IPS-15b (cell line): ENCODE results near the gene CDC37.

ENCODE experiments used
- H3K27me3 ChIP-seq: one replicate; pipeline ENCODE4 v1.6.1; 2013; ENCODE audit warnings: low read length; ENCODE audit not compliant: control insufficient read depth, insufficient read depth
- H3K36me3 ChIP-seq: one replicate; pipeline ENCODE4 v1.6.1; 2013; ENCODE audit warnings: low read length; ENCODE audit not compliant: control insufficient read depth, insufficient read depth
- H3K4me1 ChIP-seq: one replicate; pipeline ENCODE4 v1.6.1; 2013; ENCODE audit warnings: mild to moderate bottlenecking, low read length; ENCODE audit not compliant: control insufficient read depth, insufficient read depth
- H3K4me3 ChIP-seq: one replicate; pipeline ENCODE4 v1.5.1; 2013; ENCODE audit warnings: low read depth, low read length
- H3K9ac ChIP-seq: one replicate; pipeline ENCODE4 v1.6.1; 2013; ENCODE audit warnings: low read depth, mild to moderate bottlenecking, low read length
- H3K9me3 ChIP-seq: one replicate; pipeline ENCODE4 v1.6.1; 2013; ENCODE audit warnings: mild to moderate bottlenecking, low read length; ENCODE audit not compliant: control insufficient read depth, insufficient read depth

Gene CDC37

GRCh38 chr19:10430505-10431253 lies 27.3 kb upstream of the CDC37 start:
- Histone ChIP-seq H3K36me3 (no peaks in the 10 kb centered on the region), H3K4me1 (peaks cover 5% of the 10 kb centered on the region), H3K9me3 (no peaks in the 10 kb centered on the region), H3K4me3 (peak overlapping the region; percentile 49), H3K9ac (no peak overlapping the region), H3K27me3 (peaks cover 65% of the 10 kb centered on the region)

- H3K4me1 ChIP-seq, result peaks cover 5% of the 10 kb centered on the region
- H3K9ac ChIP-seq, result no peak overlapping the region
These were observed 25.6 kb upstream of the CDC37 start for GRCh38 chr19:10428996-10429381.

GRCh38 chr19:10427169-10427568 lies 23.8 kb upstream of the CDC37 start:
- Histone ChIP-seq H3K9me3 (no peaks in the 10 kb centered on the region), H3K4me1 (no peaks in the 10 kb centered on the region), H3K36me3 (no peaks in the 10 kb centered on the region), H3K4me3 (no peak overlapping the region), H3K9ac (no peak overlapping the region), H3K27me3 (peaks cover 91% of the 10 kb centered on the region)

More at GRCh38 chr19:10428996-10429381, 25.6 kb upstream of the CDC37 start:
- Histone ChIP-seq H3K36me3 (no peaks in the 10 kb centered on the region), H3K27me3 (peaks cover 81% of the 10 kb centered on the region), H3K9me3 (no peaks in the 10 kb centered on the region), H3K4me3 (no peak overlapping the region)

DNA sequence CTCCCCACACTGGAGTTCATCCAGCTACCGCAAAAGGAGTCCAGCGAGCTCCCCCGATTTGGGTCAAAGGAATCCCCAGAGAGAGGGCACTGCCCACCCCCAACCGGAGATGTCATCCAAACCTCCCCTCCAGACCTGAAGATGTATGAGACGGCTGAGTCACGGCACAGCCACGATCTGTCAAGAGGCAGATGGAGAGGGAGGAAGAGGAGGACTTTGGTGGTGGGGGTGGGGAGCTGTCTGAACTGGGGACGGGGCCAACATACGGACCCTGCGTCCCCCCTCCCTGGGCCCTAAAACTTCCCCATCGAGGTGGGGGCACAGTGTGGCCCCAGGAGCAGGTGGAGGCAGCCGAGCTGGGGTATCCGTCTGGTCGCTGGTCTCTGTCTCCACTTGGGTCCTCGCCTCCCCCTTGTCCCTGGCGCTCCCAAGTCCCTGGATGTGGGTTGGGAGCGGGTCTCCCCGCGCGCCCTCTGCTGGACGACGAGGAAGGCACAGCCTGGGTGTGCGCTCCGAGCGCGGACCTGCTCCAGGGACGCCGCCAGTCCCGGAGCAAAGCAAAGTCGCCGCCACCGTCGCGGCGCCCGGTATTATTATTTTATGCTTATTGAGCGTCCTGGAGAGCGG lies 20.8 kb upstream of the CDC37 start:
- peaks cover 84% of the 10 kb centered on the region for H3K27me3 ChIP-seq
- H3K4me1 ChIP-seq, result no peaks in the 10 kb centered on the region
- H3K9me3 ChIP-seq, result no peaks in the 10 kb centered on the region
- peak overlapping the region; percentile 62 for H3K4me3 ChIP-seq
- no peaks in the 10 kb centered on the region for H3K36me3 ChIP-seq
- no peak overlapping the region for H3K9ac ChIP-seq

DNA sequence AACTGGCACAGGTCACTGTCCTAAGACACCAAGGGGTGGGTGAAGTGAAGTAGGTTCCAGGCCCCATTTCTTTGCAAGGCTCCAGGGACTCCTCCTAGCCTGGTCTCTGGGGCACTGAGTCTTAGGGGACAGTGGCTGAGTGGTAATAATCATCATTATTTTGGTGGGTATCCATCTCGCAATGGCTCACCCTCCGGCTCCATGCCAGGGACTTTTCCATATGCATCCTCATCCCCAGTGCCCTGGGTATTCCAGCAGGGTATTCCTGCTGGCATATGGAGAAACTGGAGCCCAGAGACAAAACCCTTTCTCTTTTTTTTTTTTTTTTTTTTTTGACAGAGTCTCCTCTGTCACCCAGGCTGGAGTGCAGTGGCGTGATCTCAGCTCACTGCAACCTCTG lies 19.5 kb upstream of the CDC37 start:
- Histone ChIP-seq H3K4me3 (no peak overlapping the region), H3K9me3 (no peaks in the 10 kb centered on the region), H3K4me1 (no peaks in the 10 kb centered on the region), H3K9ac (no peak overlapping the region), H3K36me3 (no peaks in the 10 kb centered on the region), H3K27me3 (peaks cover 79% of the 10 kb centered on the region)

DNA sequence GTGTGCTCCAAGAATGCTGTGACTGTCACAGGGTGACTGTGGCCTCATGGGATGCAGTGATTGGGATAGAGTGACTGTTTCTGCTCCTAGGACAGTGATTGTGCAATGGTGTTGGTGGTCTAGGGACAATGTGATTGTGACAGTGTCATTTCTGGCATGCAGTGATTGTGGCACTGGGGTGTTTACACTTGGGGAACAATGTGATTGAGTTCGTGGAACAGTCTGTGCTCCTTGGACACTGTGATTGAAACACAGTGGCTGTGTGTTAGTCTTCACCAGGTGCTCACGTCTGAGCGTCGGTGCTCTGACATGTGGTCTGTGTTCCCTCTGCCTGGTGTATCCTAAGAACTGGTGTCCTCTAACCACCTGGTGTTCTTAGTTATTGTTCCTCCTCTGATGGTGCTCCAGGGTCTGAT lies 18.7 kb upstream of the CDC37 start:
- Histone ChIP-seq H3K27me3 (peaks cover 80% of the 10 kb centered on the region), H3K9me3 (no peaks in the 10 kb centered on the region), H3K36me3 (no peaks in the 10 kb centered on the region), H3K9ac (no peak overlapping the region), H3K4me1 (no peaks in the 10 kb centered on the region), H3K4me3 (peak overlapping the region; percentile 48)

GRCh38 chr19:10421240-10422045 lies 18.1 kb upstream of the CDC37 start:
- no peaks in the 10 kb centered on the region for H3K9me3 ChIP-seq
- peak overlapping the region; percentile 48 for H3K4me3 ChIP-seq
- H3K27me3 ChIP-seq, result peaks cover 77% of the 10 kb centered on the region
- H3K4me1 ChIP-seq, result no peaks in the 10 kb centered on the region
- H3K9ac ChIP-seq, result no peak overlapping the region
- no peaks in the 10 kb centered on the region for H3K36me3 ChIP-seq

DNA sequence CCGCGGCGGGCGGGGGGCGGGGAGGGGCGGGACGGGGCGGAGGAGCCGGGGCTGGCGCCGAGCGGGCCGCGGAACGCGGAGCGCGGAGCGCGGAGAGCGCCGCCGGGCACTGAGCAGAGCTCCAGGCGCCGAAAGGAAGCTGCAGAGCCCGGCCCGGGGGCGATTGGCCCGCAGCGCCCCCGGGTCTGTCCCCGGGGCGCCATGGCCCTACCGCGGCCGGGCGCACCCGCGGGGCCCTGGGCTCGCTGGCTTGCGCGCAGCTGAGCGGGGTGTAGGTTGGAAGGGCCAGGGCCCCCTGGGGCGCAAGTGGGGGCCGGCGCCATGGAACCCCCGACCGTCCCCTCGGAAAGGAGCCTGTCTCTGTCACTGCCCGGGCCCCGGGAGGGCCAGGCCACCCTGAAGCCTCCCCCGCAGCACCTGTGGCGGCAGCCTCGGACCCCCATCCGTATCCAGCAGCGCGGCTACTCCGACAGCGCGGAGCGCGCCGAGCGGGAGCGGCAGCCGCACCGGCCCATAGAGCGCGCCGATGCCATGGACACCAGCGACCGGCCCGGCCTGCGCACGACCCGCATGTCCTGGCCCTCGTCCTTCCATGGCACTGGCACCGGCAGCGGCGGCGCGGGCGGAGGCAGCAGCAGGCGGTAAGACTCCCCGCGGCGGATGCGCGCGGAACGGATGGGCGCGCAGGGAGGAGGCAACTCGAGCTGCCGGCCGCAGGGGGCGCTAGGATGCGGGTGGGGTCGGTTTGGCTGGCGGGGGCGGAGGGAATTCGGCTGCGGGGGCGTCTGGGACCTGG lies 17.3 kb upstream of the CDC37 start, which contains the start of gene PDE4A:
Gene PDE4A (plus strand): TSS at position 95 of the 796 bp plus-strand sequence. CDS start 227 bp downstream, at position 322.
- H3K4me3 ChIP-seq, result peak within 1 kb of the TSS; percentile 90
- no peaks in the 10 kb centered on the region for H3K9me3 ChIP-seq
- H3K27me3 ChIP-seq, result peaks cover 75% of the 10 kb centered on the region
- no peaks in the 10 kb centered on the region for H3K36me3 ChIP-seq
- H3K4me1 ChIP-seq, result no peaks in the 10 kb centered on the region
- no peak within 1 kb of the TSS for H3K9ac ChIP-seq

DNA sequence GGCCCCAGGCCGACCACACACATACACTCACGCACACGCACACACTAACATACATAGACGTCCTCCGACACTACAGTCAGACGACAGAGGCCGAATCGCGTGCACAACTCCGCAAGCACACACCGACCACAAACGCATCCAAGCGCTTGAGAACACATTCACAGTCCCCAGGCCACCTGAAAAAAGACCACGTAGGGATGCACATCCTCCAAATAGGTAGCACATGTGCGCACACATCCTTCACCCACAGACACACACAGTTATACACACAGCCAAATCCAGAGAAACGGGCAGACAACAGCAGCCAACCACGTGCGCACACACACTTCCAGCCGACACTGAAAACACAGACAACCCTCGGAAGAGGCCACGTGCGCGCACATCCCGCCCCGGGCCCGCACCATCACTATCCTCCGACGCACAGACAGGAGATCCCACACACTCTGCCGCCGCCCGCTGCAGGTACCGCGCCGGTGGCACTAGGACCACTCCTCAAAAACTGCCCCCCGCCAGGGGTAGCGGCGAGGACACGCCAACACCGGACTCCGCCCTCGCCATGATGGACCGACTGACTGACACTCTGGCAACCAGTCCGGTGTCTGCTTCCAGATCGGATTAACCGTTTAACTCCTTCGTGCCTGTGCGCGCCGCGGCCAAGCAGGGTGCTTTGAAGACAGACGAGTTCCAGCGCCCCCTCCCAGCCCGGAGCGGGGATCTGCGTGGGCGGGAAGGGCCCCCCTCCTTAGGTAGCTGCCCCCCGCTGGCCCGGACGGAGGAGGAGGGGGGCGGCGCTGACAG lies 16.5 kb upstream of the CDC37 start:
- no peak overlapping the region for H3K9ac ChIP-seq
- no peaks in the 10 kb centered on the region for H3K36me3 ChIP-seq
- H3K4me1 ChIP-seq, result no peaks in the 10 kb centered on the region
- H3K9me3 ChIP-seq, result no peaks in the 10 kb centered on the region
- H3K4me3 ChIP-seq, result peak overlapping the region; percentile 90
- peaks cover 75% of the 10 kb centered on the region for H3K27me3 ChIP-seq

GRCh38 chr19:10419200-10419645 lies 15.9 kb upstream of the CDC37 start:
- no peak overlapping the region for H3K9ac ChIP-seq

More at GRCh38 chr19:10419200-10419645, 15.9 kb upstream of the CDC37 start:
- H3K4me3 ChIP-seq, result peak overlapping the region; percentile 90
- no peaks in the 10 kb centered on the region for H3K9me3 ChIP-seq
- H3K4me1 ChIP-seq, result no peaks in the 10 kb centered on the region
- no peaks in the 10 kb centered on the region for H3K36me3 ChIP-seq
- peaks cover 73% of the 10 kb centered on the region for H3K27me3 ChIP-seq
